Right ventricle myocardium superior (tissue), 1 donor: ENCODE results near the gene FADS2. TPM values are rescaled to one million over a fixed set of nuclear protein-coding genes. Genes with fewer than 3 reads are reported as not detected.

ENCODE experiments used
- ATAC-seq: fragments of 200-7000 bp; cut with Tn5 transposase; one replicate; pipeline ENCODE4 v1.9.1; 2020; ENCODE audit warnings: mild to moderate bottlenecking; ENCODE audit not compliant: poor library complexity
- DNase-seq: peaks from one replicate; pipeline ENCODE4 v3.0.0-alpha.2; 2020
- intact Hi-C: fragments of 100-400 bp; cut with DNase I; formaldehyde crosslinking; loops from one replicate; pipeline ENCODE4 v1.11.2; 2022
- total RNA-seq: library from RNA; stranded (reverse); fragmentation: NEBNext Ultra II Directional; extraction: Animal tissue kit (Norgen Biotek cat#: 25700); gene quantifications from one replicate; pipeline ENCODE4 v1.2.1, GENCODE V29; 2021
- donor health status: DM: no; HTN: yes; CAD: no; lungs with severe emphysema.

Gene FADS2
- total RNA-seq, 1 donor from 2014 or later, result 20.5 TPM

GRCh38 chr11:61890529-61891330 lies 62.6 kb downstream of the FADS2 start:
- DNase-seq, result peak; percentile 70
- peak; percentile 5 for ATAC-seq
- intact Hi-C loops, result loop anchor here (5.0 kb wide), 1 partner anchor 93 kb away; no protein-coding TSS in a partner anchor

- peak; percentile 91 for ATAC-seq
- DNase-seq, result peak; percentile 94
- intact Hi-C loops, result loop anchor here (5.0 kb wide), 1 partner anchor 94 kb away; no protein-coding TSS in a partner anchor
These were observed 63.4 kb downstream of the FADS2 start, which contains the start of gene FADS3 for GRCh38 chr11:61891331-61892084. Gene FADS3, minus strand, starts transcription at chr11:61891545. Its CDS starts 164 bp downstream, at chr11:61891381.

- intact Hi-C loops, result loop anchor here (5.0 kb wide), 1 partner anchor 95 kb away; no protein-coding TSS in a partner anchor
- DNase-seq (no peak), ATAC-seq (peak; percentile 1)
These were observed 63.9 kb downstream of the FADS2 start for GRCh38 chr11:61892085-61892370.

GRCh38 chr11:61893981-61894380 lies 65.9 kb downstream of the FADS2 start:
- intact Hi-C loops, result loop anchor here (5.0 kb wide), 1 partner anchor 97 kb away; no protein-coding TSS in a partner anchor
- DNase-seq (no peak), ATAC-seq (no peak)

- ATAC-seq, result no peak
- no peak for DNase-seq
- intact Hi-C loops, result no loop called here
These were observed 67.1 kb downstream of the FADS2 start for GRCh38 chr11:61895046-61895717.

- DNase-seq (no peak), ATAC-seq (no peak)
- intact Hi-C loops, result no loop called here
These were observed 67.6 kb downstream of the FADS2 start for GRCh38 chr11:61895718-61896059.

GRCh38 chr11:61896665-61897386 lies 68.7 kb downstream of the FADS2 start:
- ATAC-seq (no peak), DNase-seq (no peak)
- intact Hi-C loops, result no loop called here

GRCh38 chr11:61897387-61898246 lies 69.5 kb downstream of the FADS2 start:
- peak; percentile 72 for ATAC-seq

GRCh38 chr11:61898247-61898582 lies 70.1 kb downstream of the FADS2 start:
- ATAC-seq (no peak), DNase-seq (no peak)
- intact Hi-C loops, result loop anchor here (2.0 kb wide), 2 partner anchors 49 to 185 kb away; no protein-coding TSS in a partner anchor

More at GRCh38 chr11:61897387-61898246, 69.5 kb downstream of the FADS2 start:
- DNase-seq, result peak; percentile 84
- intact Hi-C loops, result loop anchor here (2.0 kb wide), 2 partner anchors 49 to 185 kb away; no protein-coding TSS in a partner anchor

- intact Hi-C loops, result loop anchor here (2.0 kb wide), 2 partner anchors 48 to 184 kb away; no protein-coding TSS in a partner anchor
- peak; percentile 84 for ATAC-seq
These were observed 71.2 kb downstream of the FADS2 start for GRCh38 chr11:61899146-61899841.

GRCh38 chr11:61900251-61900650 lies 72.2 kb downstream of the FADS2 start:
- no peak for DNase-seq
- intact Hi-C loops, result no loop called here
- no peak for ATAC-seq

More at GRCh38 chr11:61899146-61899841, 71.2 kb downstream of the FADS2 start:
- DNase-seq, result peak; percentile 91

GRCh38 chr11:61901397-61901796 lies 73.3 kb downstream of the FADS2 start:
- no peak for ATAC-seq
- intact Hi-C loops, result no loop called here
- DNase-seq, result no peak

- DNase-seq (no peak), ATAC-seq (no peak)
- intact Hi-C loops, result no loop called here
These were observed 74.2 kb downstream of the FADS2 start for GRCh38 chr11:61902313-61902712.

- ATAC-seq (no peak), DNase-seq (no peak)
- intact Hi-C loops, result no loop called here
These were observed 75.7 kb downstream of the FADS2 start for GRCh38 chr11:61903845-61904244.

GRCh38 chr11:61904539-61905048 lies 76.5 kb downstream of the FADS2 start:
- ATAC-seq (peak; percentile 50), DNase-seq (no peak)
- intact Hi-C loops, result no loop called here

GRCh38 chr11:61905067-61905696 lies 77.1 kb downstream of the FADS2 start:
- ATAC-seq (no peak), DNase-seq (no peak)
- intact Hi-C loops, result no loop called here
